HUES6 (cell line): ENCODE measurements around the gene DCC.
"Not testable (repeated sequence)": the region's sequence is repeated elsewhere in the genome, so short reads cannot be mapped to it uniquely, and the experiment has no call there.

ENCODE experiments used
- H3K27ac ChIP-seq: 2 replicates; pipeline ENCODE4 v1.7.0; 2013; ENCODE audit warnings: low read depth, mild to moderate bottlenecking, low read length, inconsistent platforms
- H3K27me3 ChIP-seq: 2 replicates; pipeline ENCODE4 v1.6.1; 2013; ENCODE audit warnings: low read length; ENCODE audit not compliant: control insufficient read depth, insufficient read depth
- H3K36me3 ChIP-seq: 2 replicates; pipeline ENCODE4 v1.6.1; 2013; ENCODE audit warnings: low read length; ENCODE audit not compliant: control insufficient read depth, insufficient read depth
- H3K4me1 ChIP-seq: 2 replicates; pipeline ENCODE4 v1.6.1; 2013; ENCODE audit warnings: low read length; ENCODE audit not compliant: control insufficient read depth, insufficient read depth
- H3K4me3 ChIP-seq: 2 replicates; pipeline ENCODE4 v1.5.1; 2013; ENCODE audit warnings: low read depth, low read length
- H3K9ac ChIP-seq: one replicate; pipeline ENCODE4 v1.6.1; 2013; ENCODE audit warnings: mild to moderate bottlenecking, low read length
- H3K9me3 ChIP-seq: 2 replicates; pipeline ENCODE4 v1.6.1; 2013; ENCODE audit warnings: low read depth, low read length; ENCODE audit not compliant: control insufficient read depth, insufficient read depth

Gene DCC

DNA sequence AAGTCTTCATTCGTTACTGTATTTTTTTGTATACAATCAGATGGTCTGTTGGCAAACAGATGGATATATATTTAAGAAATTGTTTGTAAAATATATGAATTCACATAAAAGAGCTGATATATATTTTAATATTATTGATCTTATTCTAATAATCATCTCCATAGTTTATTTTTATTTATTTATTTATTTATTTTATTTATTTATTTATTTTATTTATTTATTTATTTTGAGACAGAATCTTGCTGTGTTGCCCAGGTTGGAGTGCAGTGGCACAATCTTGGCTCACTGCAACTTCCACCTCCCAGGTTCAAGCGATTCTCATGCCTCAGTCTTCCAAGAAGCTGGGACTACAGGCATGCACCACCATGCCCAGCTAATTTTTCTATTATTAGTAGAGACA lies 1128.2 kb downstream of the DCC start:
- not testable (repeated sequence) for H3K27ac ChIP-seq, H3K4me1 ChIP-seq, H3K9me3 ChIP-seq, H3K27me3 ChIP-seq, H3K4me3 ChIP-seq, H3K36me3 ChIP-seq, H3K9ac ChIP-seq

- no peak overlapping the region for H3K4me3 ChIP-seq
- H3K36me3 ChIP-seq: no peaks in the 10 kb centered on the region
- H3K4me1 ChIP-seq: no peaks in the 10 kb centered on the region
- H3K9ac ChIP-seq: no peak overlapping the region
- H3K27me3 ChIP-seq: no peaks in the 10 kb centered on the region
- peaks cover 16% of the 10 kb centered on the region for H3K9me3 ChIP-seq
- H3K27ac ChIP-seq: no peak overlapping the region
These were observed 1132.5 kb downstream of the DCC start for GRCh38 chr18:53472546-53472945.

DNA sequence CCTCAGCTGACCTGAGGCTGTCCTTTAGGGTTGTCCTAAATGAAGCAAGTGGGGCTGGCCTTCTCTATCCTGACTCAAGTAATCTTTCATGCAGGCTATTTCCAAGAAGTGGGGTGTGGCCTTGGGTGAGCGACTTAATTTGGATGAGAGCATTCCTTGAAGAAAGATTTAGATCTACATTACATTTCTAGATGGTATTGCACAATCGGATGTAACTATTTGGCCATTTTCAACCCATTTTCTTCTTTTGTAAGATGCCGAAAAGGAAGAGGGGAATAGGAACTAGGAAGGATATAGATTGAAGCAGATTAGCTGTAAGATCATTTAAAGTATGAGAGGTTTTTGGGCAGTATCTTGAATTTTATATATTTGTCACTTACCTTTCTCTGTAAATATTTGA lies 1138.2 kb downstream of the DCC start:
- no peaks in the 10 kb centered on the region for H3K4me1 ChIP-seq
- no peak overlapping the region for H3K27ac ChIP-seq
- no peak overlapping the region for H3K4me3 ChIP-seq
- H3K36me3 ChIP-seq: no peaks in the 10 kb centered on the region
- no peaks in the 10 kb centered on the region for H3K27me3 ChIP-seq
- H3K9ac ChIP-seq: no peak overlapping the region
- peaks cover 11% of the 10 kb centered on the region for H3K9me3 ChIP-seq

- no peak overlapping the region for H3K9ac ChIP-seq
- H3K4me3 ChIP-seq: no peak overlapping the region
- no peaks in the 10 kb centered on the region for H3K27me3 ChIP-seq
- no peaks in the 10 kb centered on the region for H3K36me3 ChIP-seq
- H3K27ac ChIP-seq: no peak overlapping the region
- no peaks in the 10 kb centered on the region for H3K9me3 ChIP-seq
- H3K4me1 ChIP-seq: no peaks in the 10 kb centered on the region
These were observed 1146.3 kb downstream of the DCC start for GRCh38 chr18:53486296-53486695.

- no peak overlapping the region for H3K9ac ChIP-seq
- H3K36me3 ChIP-seq: no peaks in the 10 kb centered on the region
- H3K27me3 ChIP-seq: no peaks in the 10 kb centered on the region
- H3K4me3 ChIP-seq: no peak overlapping the region
- H3K9me3 ChIP-seq: no peaks in the 10 kb centered on the region
- no peaks in the 10 kb centered on the region for H3K4me1 ChIP-seq
- H3K27ac ChIP-seq: no peak overlapping the region
These were observed 1149.3 kb downstream of the DCC start for GRCh38 chr18:53489266-53489665.

DNA sequence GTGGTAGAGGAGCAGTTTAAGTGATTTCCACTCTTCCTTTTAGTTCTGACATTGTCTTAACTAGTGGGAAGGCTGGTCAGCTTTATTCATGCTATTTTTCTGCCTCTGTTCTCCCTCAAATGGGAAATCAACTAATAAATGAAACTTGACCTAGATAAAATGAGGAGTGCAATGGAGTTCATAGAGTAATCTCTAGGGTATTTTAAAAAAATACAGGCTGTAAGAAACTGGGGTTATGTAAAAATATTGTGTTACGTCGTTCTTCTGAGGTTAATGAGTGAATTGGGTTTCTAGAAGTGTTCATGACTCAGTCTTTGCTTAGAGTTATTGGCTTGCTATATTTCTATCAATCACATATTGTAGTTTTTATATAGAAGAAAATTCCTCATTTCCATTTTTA lies 1150.0 kb downstream of the DCC start:
- H3K27me3 ChIP-seq: no peaks in the 10 kb centered on the region
- no peak overlapping the region for H3K4me3 ChIP-seq
- H3K9me3 ChIP-seq: no peaks in the 10 kb centered on the region
- no peaks in the 10 kb centered on the region for H3K36me3 ChIP-seq
- H3K27ac ChIP-seq: no peak overlapping the region
- no peaks in the 10 kb centered on the region for H3K4me1 ChIP-seq
- H3K9ac ChIP-seq: no peak overlapping the region

GRCh38 chr18:53496028-53496427 lies 1156.0 kb downstream of the DCC start:
- Histone ChIP-seq H3K27ac (no peak overlapping the region), H3K36me3 (no peaks in the 10 kb centered on the region), H3K4me1 (no peaks in the 10 kb centered on the region), H3K9ac (no peak overlapping the region), H3K9me3 (no peaks in the 10 kb centered on the region), H3K4me3 (no peak overlapping the region), H3K27me3 (no peaks in the 10 kb centered on the region)

DNA sequence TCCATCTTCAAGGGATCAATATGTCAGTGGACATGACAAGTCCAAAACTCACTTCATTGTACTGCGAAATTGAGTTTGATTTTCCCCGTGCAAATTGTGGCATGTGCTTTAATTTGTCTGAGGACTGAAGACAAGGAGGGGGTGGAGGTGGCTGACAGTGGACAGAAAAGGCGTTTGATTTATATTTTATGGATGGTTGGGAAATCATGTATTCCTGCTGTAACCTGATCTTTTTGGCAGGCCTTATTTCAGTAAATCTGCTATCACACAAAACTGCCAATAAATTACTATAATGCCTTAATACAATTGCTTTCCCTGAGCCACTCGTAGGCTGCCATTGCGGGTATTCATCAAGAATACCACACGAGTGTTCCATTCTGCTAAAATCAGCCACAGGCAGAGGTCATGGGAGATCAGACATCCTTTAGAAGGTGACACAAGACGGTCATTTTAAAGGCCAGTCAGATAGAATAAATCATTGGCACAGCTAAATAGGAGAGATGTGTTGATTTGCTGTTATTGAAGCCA lies 1164.0 kb downstream of the DCC start:
- Histone ChIP-seq H3K4me1 (no peaks in the 10 kb centered on the region), H3K9me3 (no peaks in the 10 kb centered on the region), H3K4me3 (no peak overlapping the region), H3K27ac (no peak overlapping the region), H3K9ac (no peak overlapping the region), H3K36me3 (no peaks in the 10 kb centered on the region), H3K27me3 (no peaks in the 10 kb centered on the region)

DNA sequence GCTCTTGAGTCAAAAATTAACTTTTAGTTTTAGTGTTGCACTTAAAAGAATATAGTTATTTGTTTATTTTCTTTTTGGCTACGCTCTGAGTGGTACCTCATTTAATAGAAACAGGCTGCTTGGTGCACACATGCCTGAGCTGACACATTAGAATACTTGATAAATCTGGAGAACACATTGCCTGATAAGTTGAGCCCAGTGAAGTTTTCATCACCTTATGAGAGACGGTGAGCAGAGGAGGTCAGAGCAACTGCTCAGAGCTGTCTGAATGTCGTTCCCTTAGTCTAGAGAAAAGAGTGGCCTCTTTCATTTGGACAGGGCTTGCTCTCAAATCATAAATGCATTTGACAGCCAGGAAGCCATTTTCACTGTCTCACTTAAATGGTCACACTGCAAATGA lies 1168.5 kb downstream of the DCC start:
- Histone ChIP-seq H3K27ac (no peak overlapping the region), H3K36me3 (no peaks in the 10 kb centered on the region), H3K4me3 (no peak overlapping the region), H3K4me1 (no peaks in the 10 kb centered on the region), H3K9ac (no peak overlapping the region), H3K9me3 (no peaks in the 10 kb centered on the region; the same call in 1 of the 2 replicates), H3K27me3 (no peaks in the 10 kb centered on the region)

- no peaks in the 10 kb centered on the region; the same call in 1 of the 2 replicates for H3K9me3 ChIP-seq
- H3K4me3 ChIP-seq: no peak overlapping the region
- H3K27me3 ChIP-seq: no peaks in the 10 kb centered on the region
- H3K4me1 ChIP-seq: no peaks in the 10 kb centered on the region
- no peak overlapping the region for H3K9ac ChIP-seq
- H3K36me3 ChIP-seq: no peaks in the 10 kb centered on the region
- H3K27ac ChIP-seq: no peak overlapping the region
These were observed 1169.9 kb downstream of the DCC start for GRCh38 chr18:53509886-53510285.

- not testable (repeated sequence) for H3K4me3 ChIP-seq, H3K9ac ChIP-seq, H3K9me3 ChIP-seq, H3K27me3 ChIP-seq, H3K36me3 ChIP-seq, H3K27ac ChIP-seq, H3K4me1 ChIP-seq
These were observed 1171.7 kb downstream of the DCC start for GRCh38 chr18:53511725-53512124.

- Histone ChIP-seq H3K4me1 (no peaks in the 10 kb centered on the region), H3K9ac (no peak overlapping the region), H3K36me3 (no peaks in the 10 kb centered on the region), H3K9me3 (no peaks in the 10 kb centered on the region), H3K27ac (no peak overlapping the region), H3K27me3 (no peaks in the 10 kb centered on the region), H3K4me3 (no peak overlapping the region)
These were observed 1181.1 kb downstream of the DCC start for GRCh38 chr18:53521068-53521467.
